ENCODE measurements around the gene F5.

The F5 gene

GRCh38 chr1:169475806-169476387 lies 110.4 kb downstream of the F5 start:
- no peak for DNase-seq (ENCODE audit: low read depth)

GRCh38 chr1:169474302-169474995 lies 111.8 kb downstream of the F5 start:
- no peak for DNase-seq (ENCODE audit: low read depth)

DNA sequence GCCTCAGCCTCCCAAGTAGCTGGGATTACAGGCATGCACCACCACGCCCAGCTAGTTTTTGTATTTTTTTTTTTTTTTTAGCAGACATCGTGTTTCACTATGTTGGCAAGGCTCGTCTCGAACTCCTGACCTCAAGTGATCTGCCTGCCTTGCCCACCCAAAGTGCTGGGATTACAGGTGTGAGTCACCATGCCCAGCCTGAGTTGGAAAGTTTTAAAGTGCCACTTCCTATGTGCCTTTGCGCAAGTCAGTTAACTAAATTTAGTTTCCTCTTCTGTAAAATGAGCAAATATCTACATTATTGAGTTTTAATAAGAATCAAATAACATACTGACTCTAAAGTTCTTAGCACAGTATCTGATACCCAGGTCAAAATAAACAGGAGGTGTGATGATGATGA lies 112.9 kb downstream of the F5 start:
- no peak for DNase-seq (ENCODE audit: low read depth)

GRCh38 chr1:169472738-169473137 lies 113.5 kb downstream of the F5 start:
- no peak for DNase-seq (ENCODE audit: low read depth)

GRCh38 chr1:169468982-169469381 lies 117.3 kb downstream of the F5 start:
- DNase-seq (ENCODE audit: low read depth) = no peak

DNA sequence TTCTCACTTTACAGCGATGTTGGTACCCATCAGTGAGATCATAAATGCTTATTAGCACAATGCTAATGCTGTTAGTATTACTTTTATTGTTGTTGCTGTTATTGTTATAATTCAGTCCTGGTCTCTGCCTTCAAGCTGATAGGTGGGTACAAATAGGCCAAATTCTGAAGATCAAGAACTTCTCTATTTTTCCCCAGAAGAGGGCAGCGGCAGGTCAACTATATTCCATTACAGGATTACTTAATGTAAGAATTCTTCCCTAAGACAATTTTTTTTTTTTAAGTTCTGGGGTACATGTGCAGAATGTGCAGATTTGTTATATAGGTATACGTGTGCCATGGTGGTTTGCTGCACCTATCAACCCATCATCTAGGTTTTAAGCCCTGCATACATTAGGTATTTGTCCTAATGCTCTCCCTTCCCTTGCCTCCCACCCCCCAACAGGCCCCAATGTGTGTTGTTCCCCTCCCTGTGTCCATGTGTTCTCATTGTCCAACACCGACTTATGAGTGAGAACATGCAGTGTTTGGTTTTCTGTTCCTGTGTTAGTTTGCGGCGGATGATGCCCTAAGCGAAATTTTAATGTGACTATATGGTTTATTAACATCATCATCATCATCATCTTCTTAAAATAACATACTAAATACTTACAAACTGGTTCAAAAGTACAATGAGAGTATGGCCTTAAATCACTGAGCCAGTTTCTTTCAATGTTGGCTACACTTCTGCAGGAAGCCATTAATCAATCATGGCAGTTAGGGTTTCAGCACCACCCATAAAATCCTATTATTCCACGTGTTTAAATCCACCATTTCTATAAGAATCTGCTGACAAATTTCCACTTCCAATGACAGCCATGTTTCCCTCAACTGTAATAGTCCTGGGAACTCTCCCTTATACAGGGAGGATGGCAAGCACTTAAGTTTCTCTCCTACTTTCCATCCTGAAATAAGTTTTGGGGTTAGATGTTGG lies 119.7 kb downstream of the F5 start:
- DNase-seq (ENCODE audit: low read depth) = no peak

- no peak for DNase-seq (ENCODE audit: low read depth)
Observed at GRCh38 chr1:169465281-169465680, 121.0 kb downstream of the F5 start.

Data from activated T-cell treated with anti-CD3 and anti-CD28 coated beads for 48 hours (primary cell).